Limb (tissue), 2 donors: ENCODE data around the gene CDC42EP5.

ENCODE experiments used
- DNase-seq, 2 donors: peaks; one replicate each; pipeline ENCODE4 v3.0.0-alpha.2; 2016; ENCODE audit errors: extremely low spot score in 2 of 2

Gene CDC42EP5

DNA sequence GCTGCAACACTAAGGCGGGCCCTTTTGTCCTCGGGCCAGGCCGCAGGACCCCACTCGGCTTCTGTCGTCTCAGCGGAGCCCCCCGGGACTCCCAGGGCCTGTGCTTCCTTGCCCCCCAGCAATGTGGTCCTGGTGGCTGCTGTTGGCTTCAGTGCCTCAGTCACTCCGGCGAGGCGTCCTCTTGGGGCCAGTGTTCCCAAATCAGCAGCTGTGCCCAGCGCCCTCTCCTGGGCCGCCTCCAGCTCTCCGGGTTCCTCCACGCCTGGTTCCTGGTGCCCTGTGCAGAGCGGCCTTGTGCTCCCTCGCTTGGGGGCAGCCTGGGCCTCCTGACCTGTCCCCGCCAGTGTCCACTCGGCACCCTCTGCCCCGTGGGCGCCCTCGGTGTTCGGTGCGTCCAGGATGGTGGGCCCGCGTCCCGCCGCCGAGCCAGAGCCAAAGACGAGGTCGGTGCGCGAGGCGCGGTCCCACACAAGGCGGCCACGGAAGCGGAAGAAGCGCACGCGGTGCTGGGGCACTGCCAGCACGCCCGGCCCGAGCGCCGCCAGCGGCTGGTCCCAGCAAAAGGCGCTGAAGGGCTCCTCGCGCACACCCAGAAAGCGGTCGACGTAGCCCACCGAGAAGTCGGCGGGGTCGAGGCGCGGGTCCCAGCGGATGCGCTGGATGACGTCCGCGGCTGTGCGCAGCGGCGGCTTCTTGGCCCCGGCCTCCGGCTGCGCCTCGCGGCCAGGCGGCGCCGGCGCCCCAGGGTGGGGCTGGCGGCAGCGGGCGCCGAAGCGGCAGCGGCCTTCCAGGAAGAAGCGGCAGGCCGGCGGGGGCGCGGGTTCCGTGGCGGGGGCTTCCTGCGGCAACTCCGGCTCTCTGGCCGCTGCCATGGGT lies 10.2 kb downstream of the CDC42EP5 start:
- DNase-seq = peak in 1 of 2 donors; percentile 81

DNA sequence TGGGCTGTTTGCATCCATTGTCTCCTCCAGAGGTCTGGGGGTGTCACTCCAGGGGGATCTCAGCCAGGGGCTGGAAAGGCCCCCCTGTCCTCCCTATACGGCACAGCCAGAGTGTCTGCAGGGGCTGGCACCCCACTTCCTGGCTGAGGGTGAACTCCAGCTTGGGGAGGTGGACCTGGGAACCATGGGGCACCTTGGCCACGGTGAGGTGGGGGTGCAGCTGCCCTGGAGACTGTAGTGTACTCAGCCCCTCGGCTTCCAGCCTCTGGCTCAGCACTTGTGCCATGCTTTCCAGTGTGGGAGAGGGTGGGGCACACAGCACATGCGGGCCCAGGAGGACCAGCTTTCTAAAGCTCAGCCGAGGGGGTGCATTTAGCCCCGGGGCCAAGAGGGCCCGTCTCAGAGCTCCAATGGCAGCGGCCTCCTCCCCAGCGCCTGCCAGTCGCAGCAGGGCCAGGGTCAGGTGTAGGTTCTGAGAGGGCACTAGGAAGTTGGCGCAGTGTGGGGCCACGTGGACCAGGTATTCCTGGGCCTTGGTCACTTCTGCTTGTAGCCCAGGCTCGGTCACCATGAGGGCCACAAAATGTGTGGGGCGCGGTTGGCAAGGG lies 10.9 kb downstream of the CDC42EP5 start:
- no peak for DNase-seq

DNA sequence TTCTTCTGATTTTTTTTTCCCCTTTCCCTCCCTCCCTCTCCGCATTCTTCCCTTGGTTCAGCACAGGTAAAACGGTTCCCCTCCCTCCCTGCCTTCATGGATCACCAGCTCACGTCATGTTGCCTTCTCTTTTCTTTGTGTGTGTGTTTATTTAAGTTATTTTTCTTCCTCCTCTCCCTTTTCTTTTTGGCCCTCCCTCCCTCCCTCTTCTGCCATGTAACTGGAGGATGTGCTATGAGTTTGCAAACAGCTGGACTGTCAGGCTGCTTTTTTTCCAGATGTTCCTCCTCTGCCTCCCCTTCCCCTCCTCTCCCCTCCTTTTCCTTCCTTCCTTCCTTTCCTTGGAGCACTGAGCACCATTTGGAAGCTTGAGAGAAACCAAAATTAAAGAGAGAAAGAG lies 11.5 kb downstream of the CDC42EP5 start:
- DNase-seq = peak in 1 of 2 donors; percentile 48

DNA sequence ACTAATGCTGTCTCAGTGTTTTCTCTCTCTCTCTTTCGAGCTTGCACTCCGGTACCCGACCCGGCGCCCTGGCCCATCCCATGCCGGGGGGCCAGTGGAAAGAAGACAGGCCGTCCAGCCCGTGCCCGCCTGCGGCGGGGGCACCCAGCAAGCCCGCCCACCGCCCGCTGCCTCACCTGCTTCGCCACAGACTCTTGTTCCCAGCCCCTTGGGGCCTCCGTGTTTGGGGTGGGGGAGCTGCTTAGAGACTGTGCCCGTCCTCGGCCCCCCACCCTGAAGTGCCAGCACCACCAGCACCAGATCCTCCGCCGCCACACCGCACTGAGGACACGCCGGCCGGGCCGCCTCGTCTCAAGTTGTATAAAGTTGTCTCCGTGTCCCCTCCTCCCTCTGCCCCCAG lies 11.9 kb downstream of the CDC42EP5 start:
- no peak for DNase-seq

GRCh38 chr19:54460230-54461005 lies 12.7 kb downstream of the CDC42EP5 start:
- DNase-seq = no peak

DNA sequence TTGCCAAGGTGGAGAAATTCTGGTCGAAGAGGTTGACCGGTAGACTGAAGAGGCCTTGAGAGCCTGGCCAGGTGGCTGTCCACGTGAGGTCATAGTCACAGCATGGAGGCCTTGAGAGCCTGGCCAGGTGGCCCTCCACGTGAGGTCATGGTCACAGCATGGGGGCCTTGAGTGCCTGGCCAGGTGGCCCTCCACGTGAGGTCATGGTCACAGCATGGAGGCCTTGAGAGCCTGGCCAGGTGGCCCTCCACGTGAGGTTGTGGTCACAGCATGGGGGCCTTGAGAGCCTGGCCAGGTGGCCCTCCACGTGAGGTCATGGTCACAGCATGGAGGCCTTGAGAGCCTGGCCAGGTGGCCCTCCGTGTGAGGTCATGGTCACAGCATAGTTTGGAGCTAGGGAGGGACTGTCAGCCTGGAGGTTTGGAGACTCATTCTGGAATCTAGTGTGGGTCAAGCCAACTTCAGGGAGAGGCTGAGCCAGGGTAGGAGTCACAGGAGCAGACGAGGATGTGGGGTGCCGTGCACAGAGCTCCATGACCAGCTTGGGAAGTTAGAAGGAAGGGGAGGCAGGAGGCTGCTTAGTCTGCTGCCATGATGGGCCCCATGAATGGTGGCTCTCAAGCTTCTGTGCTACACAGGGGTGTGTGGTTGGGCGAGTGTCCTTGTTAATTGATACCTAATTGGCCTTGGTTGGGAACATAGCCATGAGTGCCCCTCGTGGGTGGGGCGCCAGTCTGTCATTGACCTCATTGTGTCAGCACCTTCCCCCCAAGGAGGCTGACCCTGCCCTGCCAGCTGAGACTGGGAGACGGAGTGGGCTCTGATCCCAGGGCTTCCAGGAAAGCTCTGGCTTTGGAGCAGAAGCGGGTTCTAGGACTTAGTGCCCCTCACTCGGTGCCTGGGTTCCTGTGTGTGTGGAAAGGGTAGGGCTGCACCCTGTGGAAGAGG lies 13.5 kb downstream of the CDC42EP5 start:
- DNase-seq = no peak

DNA sequence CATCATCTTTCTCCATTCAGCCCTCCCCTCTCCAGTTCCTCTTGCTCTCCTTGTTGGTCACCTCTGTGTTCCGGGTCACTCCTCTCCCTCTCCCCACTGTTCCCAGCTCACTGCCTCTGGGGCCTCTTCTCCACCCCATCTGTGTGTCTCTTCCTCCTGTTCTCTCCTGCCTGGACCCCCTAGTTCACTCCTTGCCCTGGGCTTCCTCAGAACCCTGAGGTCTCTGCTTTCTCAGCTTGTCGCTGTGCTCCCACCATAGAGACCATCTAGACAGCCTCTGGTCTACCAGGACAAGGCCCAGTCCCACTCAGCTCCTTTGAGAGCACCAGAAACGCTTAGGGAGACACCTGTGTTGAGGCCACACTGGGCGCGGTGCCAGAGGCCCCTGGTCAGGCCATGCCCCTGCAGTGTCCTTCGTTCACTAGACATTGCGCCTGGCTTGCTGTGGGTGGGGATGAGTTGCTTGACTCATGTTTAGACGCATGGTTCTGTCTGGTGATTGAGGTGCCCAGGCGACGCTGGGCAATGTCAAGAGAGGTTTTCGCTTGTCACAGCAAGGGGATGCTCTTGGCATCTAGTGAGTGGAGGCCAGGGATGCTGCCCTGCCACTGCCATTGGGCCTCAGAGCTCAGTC lies 14.3 kb downstream of the CDC42EP5 start:
- DNase-seq = no peak

- DNase-seq = no peak
Observed at GRCh38 chr19:54457773-54458647, 15.1 kb downstream of the CDC42EP5 start.

GRCh38 chr19:54456423-54457373 lies 16.4 kb downstream of the CDC42EP5 start:
- DNase-seq = no peak

- no peak for DNase-seq
Observed at GRCh38 chr19:54455786-54456422, 17.2 kb downstream of the CDC42EP5 start.

DNA sequence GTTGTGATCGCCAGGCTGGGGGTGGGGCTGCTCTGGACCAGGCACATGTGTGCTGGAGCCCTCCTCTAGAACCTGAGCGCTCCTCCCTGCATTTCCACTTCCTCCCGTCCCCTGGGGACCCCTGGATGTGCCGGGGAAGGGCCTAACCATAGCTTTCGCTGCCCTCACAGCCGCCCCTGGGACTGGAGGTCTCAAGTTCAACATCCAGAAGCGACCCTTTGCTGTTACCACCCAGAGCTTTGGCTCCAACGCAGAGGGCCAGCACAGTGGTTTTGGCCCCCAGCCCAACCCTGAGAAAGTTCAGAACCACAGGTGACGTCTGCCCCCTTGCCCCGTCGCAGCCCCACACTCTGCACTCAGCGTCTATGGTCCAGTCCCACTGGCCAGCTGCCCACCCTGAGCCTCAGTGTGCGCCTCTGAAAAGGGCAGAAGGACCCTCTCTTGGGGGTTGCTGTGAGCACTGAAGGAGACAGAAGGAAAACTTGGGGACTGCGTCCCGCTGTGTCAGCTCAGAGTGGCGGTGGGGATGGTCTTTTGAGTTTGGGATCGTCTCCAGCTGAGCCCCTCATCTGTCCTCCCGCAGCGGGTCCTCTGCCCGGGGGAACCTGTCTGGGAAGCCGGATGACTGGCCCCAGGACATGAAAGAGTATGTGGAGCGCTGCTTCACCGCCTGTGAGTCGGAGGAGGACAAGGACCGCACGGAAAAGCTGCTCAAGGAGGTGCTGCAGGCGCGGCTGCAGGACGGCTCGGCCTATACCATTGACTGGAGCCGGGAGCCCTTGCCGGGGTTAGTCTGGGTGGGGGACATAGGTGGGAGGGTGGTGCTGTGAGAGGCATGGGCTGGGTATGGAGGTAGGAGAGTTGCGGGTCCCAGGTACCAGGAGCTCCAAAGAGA lies 18.1 kb downstream of the CDC42EP5 start:
- no peak for DNase-seq

DNA sequence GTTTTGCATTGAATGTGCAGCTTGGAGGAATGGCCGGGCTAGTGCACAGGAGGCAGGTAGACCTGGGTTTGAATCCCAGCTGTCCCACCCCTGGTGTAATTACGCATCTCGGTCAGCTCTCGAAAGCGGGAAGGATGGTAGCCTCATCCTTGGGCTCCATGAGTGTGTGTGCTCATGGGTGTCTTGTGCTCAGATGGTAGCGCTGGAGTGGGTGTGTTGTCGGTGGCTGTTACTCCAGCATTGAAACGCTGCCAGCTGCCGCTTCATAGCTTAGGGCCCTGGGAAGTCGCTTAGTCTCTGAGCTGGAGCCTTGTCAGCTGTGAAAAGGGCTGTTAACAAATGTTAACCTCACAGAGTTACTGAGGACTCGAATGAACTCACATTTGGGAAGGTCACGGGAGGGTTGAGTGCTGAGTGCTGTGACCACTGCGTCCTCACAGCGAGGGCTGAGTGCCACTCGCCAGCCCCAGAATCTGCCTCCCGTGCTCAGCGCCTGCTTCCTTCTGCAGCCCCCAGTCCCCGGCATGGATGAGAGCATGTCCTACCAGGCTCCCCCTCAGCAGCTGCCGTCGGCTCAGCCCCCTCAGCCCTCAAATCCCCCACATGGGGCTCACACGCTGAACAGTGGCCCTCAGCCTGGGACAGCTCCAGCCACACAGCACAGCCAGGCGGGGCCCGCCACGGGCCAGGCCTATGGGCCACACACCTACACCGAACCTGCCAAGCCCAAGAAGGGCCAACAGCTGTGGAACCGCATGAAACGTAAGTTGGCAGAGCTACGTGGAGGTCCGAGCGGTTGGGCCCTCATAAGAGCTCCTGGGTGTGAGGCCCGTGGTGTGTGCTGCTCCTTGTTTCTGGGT lies 18.9 kb downstream of the CDC42EP5 start:
- DNase-seq = no peak

- no peak for DNase-seq
Observed at GRCh38 chr19:54452626-54453025, 20.5 kb downstream of the CDC42EP5 start.

DNA sequence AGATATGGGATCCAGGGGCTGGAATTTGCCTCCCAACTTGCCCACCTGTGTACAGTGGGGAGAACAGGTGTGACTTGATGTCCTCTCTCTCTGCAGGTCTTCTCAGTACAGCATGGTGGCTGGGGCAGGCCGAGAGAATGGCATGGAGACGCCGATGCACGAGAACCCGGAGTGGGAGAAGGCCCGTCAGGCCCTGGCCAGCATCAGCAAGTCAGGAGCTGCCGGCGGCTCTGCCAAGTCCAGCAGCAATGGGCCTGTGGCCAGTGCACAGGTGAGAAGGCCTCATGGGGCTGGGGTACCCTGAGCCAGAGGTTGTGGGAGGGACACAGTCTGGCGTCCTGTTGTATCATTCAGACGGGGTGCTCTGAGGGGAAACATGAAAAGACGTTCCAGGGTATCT lies 21.1 kb downstream of the CDC42EP5 start:
- DNase-seq = no peak

DNA sequence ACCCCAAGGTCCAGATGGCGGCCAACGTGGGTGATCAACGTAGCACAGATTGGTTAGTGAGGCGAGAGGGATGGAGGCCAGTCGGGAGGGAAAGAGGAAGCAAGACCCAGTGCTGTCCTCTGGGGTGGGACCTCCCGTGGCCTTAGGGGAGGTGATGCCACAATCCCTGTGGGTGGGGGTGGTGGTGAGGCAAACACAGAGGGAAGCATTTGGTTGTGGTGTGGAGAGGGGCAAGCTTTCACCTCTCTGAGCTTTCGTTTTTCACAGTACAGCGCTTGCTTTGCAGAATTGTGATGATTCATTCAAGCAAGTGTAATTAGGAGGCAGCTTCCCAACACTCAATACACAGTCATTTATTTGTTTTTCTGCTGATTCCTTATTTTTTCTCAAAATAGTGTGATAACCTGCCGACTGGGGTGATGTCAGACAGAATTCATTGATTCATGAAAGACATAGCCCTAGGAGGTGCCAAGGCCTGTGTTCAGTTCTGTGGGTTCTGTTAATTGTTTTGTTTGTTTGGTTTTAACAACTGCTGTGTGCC lies 21.7 kb downstream of the CDC42EP5 start:
- no peak for DNase-seq

DNA sequence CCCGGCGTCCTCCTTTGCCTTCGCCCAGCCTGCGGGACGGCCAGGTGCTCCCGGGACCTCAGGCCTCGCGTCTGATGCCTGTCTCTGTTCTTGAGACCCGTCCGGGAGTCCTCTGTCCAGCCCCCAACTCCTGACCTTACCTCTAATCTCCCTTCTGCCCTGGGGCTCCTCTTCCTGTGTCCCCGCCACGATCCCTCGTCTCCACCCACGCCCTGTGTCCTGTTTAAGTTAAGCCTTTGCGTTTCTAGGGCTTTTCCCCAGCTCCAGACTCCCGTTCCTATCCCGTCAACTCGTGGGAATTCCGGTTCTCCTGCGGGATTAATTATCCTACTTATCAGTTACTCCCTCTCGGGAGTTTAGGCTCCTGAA lies 23.4 kb downstream of the CDC42EP5 start:
- DNase-seq = no peak
